LNCaP clone FGC (cell line): Measurements from ENCODE around the gene NGEF.
"Not testable (repeated sequence)": the region's sequence is repeated elsewhere in the genome, so short reads cannot be mapped to it uniquely, and the experiment has no call there.

Source experiments
- DNase-seq: peaks from one replicate; pipeline ENCODE4 v3.0.0-alpha.2; 2011; ENCODE audit warnings: low read depth
- H3K4me3 ChIP-seq: 2 replicates; pipeline ENCODE4 v1.5.1; 2011; ENCODE audit warnings: mild to moderate bottlenecking, low read depth, low read length, control low read depth
- TF ChIP-seq, protein P1 (sequence below): IDR thresholded peaks from 2 replicates; pipeline ENCODE4 v1.5.1; 2012; ENCODE audit warnings: mild to moderate bottlenecking; ENCODE audit not compliant: control insufficient read depth, insufficient read depth; ENCODE audit errors: extremely low read depth

The NGEF gene

GRCh38 chr2:232852676-232853075 lies 160.4 kb downstream of the NGEF start:
- TF ChIP-seq, protein P1, sequence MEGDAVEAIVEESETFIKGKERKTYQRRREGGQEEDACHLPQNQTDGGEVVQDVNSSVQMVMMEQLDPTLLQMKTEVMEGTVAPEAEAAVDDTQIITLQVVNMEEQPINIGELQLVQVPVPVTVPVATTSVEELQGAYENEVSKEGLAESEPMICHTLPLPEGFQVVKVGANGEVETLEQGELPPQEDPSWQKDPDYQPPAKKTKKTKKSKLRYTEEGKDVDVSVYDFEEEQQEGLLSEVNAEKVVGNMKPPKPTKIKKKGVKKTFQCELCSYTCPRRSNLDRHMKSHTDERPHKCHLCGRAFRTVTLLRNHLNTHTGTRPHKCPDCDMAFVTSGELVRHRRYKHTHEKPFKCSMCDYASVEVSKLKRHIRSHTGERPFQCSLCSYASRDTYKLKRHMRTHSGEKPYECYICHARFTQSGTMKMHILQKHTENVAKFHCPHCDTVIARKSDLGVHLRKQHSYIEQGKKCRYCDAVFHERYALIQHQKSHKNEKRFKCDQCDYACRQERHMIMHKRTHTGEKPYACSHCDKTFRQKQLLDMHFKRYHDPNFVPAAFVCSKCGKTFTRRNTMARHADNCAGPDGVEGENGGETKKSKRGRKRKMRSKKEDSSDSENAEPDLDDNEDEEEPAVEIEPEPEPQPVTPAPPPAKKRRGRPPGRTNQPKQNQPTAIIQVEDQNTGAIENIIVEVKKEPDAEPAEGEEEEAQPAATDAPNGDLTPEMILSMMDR = no peak
- DNase-seq = no peak
- H3K4me3 ChIP-seq = no peak overlapping the region

- H3K4me3 ChIP-seq, DNase-seq: not testable (repeated sequence)
Measured at GRCh38 chr2:232852081-232852480, 161.0 kb downstream of the NGEF start.

GRCh38 chr2:232850039-232850438 lies 163.0 kb downstream of the NGEF start:
- TF ChIP-seq, protein P1 = no peak
- no peak for DNase-seq

GRCh38 chr2:232846055-232846454 lies 167.0 kb downstream of the NGEF start:
- H3K4me3 ChIP-seq = no peak overlapping the region
- TF ChIP-seq, protein P1 = no peak
- no peak for DNase-seq

More at GRCh38 chr2:232850039-232850438, 163.0 kb downstream of the NGEF start:
- H3K4me3 ChIP-seq = no peak overlapping the region

GRCh38 chr2:232843834-232844233 lies 169.2 kb downstream of the NGEF start:
- no peak for DNase-seq
- TF ChIP-seq, protein P1 = no peak
- no peak overlapping the region for H3K4me3 ChIP-seq

GRCh38 chr2:232842689-232843088 lies 170.4 kb downstream of the NGEF start:
- no peak overlapping the region for H3K4me3 ChIP-seq
- TF ChIP-seq, protein P1 = no peak
- no peak for DNase-seq

GRCh38 chr2:232839411-232840079 lies 173.5 kb downstream of the NGEF start:
- TF ChIP-seq, protein P1 = no peak
- peak; percentile 48 for DNase-seq
- H3K4me3 ChIP-seq = no peak overlapping the region
